Hepatocyte (in vitro differentiated cells): ENCODE results near the gene NDUFA7. TPM values are rescaled to one million over a fixed set of nuclear protein-coding genes. Genes with fewer than 3 reads are reported as not detected.
A peak's percentile ranks its signal among the peaks of the same experiment; 100 is the strongest.

Source experiments
- DNase-seq: peaks from one replicate; pipeline ENCODE4 v3.0.0-alpha.2; 2016; ENCODE audit warnings: low spot score
- H2AFZ ChIP-seq: fragments of 200-600 bp; sonication (generic); 2 replicates; pipeline ENCODE4 v1.6.0; 2016; ENCODE audit warnings: antibody characterized with exemption, mild to moderate bottlenecking
- H3K27ac ChIP-seq: fragments of 200-600 bp; sonication (generic); 2 replicates; pipeline ENCODE4 v1.5.1; 2016; ENCODE audit warnings: mild to moderate bottlenecking
- H3K27me3 ChIP-seq: fragments of 200-600 bp; sonication (generic); 2 replicates; pipeline ENCODE4 v1.6.1; 2016
- H3K36me3 ChIP-seq: fragments of 200-600 bp; sonication (generic); replicated peaks from 2 replicates; pipeline ENCODE4 v1.5.1; 2016; ENCODE audit warnings: low read depth; ENCODE audit not compliant: insufficient read depth
- H3K4me1 ChIP-seq: fragments of 200-600 bp; sonication (generic); 2 replicates; pipeline ENCODE4 v1.5.1; 2016; ENCODE audit warnings: mild to moderate bottlenecking, moderate library complexity; ENCODE audit not compliant: insufficient read depth
- H3K4me2 ChIP-seq: fragments of 200-600 bp; sonication (generic); 2 replicates; pipeline ENCODE4 v1.6.0; 2016
- H3K4me3 ChIP-seq: fragments of 200-600 bp; sonication (generic); 2 replicates; pipeline ENCODE4 v1.5.1; 2016; ENCODE audit warnings: mild to moderate bottlenecking
- H3K79me2 ChIP-seq: fragments of 200-600 bp; sonication (generic); 2 replicates; pipeline ENCODE4 v1.6.0; 2017; ENCODE audit warnings: mild to moderate bottlenecking
- H3K9me2 ChIP-seq: fragments of 200-600 bp; sonication (generic); replicated peaks from 2 replicates; pipeline ENCODE4 v1.6.0; 2017; ENCODE audit warnings: mild to moderate bottlenecking; ENCODE audit not compliant: insufficient read depth
- H3K9me3 ChIP-seq: fragments of 200-600 bp; sonication (generic); 2 replicates; pipeline ENCODE4 v1.5.1; 2016; ENCODE audit warnings: low read depth, mild to moderate bottlenecking
- H4K20me1 ChIP-seq: fragments of 200-600 bp; sonication (generic); 2 replicates; pipeline ENCODE4 v1.6.0; 2016; ENCODE audit warnings: mild to moderate bottlenecking; ENCODE audit not compliant: insufficient read depth, poor library complexity, severe bottlenecking
- EZH2 ChIP-seq: fragments of 200-600 bp; sonication (generic); IDR thresholded peaks from 2 replicates; pipeline ENCODE4 v1.6.1; 2016; ENCODE audit warnings: antibody characterized with exemption, mild to moderate bottlenecking, borderline replicate concordance
- EZH2phosphoT487 ChIP-seq: fragments of 200-600 bp; sonication (generic); IDR thresholded peaks from one replicate; pipeline ENCODE4 v1.6.1; 2018; ENCODE audit warnings: antibody characterized with exemption, mild to moderate bottlenecking, low read depth, moderate library complexity; ENCODE audit not compliant: unreplicated experiment, severe bottlenecking
- WGBS: methylation state at CpG from one replicate; pipeline ENCODE4 v1.1.6; 2016; ENCODE audit warnings: low lambda C conversion rate; ENCODE audit errors: missing lambda C conversion rate; 5-methylcytosine and 5-hydroxymethylcytosine counted together
- polyA plus RNA-seq: library from polyadenylated mRNA; unstranded; fragments of >200 nt; fragmentation: Nextera tagmentation; extraction: Ambion mirVana; gene quantifications from 2 replicates; pipeline ENCODE4 v1.2.1, GENCODE V29; 2016
- total RNA-seq: library from RNA; depleted of rRNA; stranded (reverse); fragments of >200 nt; gene quantifications from 2 replicates; pipeline ENCODE4 v1.2.3, GENCODE V29; 2014
- TF ChIP-seq, protein P1 (sequence below): fragments of 200-600 bp; sonication (generic); IDR thresholded peaks from 2 replicates; pipeline ENCODE4 v1.5.1; 2016; ENCODE audit warnings: antibody characterized with exemption, mild to moderate bottlenecking; ENCODE audit not compliant: poor library complexity

Gene NDUFA7
- total and polyA plus RNA-seq, 2 experiments from 2014 or later, result 34.4 to 115 TPM

DNA sequence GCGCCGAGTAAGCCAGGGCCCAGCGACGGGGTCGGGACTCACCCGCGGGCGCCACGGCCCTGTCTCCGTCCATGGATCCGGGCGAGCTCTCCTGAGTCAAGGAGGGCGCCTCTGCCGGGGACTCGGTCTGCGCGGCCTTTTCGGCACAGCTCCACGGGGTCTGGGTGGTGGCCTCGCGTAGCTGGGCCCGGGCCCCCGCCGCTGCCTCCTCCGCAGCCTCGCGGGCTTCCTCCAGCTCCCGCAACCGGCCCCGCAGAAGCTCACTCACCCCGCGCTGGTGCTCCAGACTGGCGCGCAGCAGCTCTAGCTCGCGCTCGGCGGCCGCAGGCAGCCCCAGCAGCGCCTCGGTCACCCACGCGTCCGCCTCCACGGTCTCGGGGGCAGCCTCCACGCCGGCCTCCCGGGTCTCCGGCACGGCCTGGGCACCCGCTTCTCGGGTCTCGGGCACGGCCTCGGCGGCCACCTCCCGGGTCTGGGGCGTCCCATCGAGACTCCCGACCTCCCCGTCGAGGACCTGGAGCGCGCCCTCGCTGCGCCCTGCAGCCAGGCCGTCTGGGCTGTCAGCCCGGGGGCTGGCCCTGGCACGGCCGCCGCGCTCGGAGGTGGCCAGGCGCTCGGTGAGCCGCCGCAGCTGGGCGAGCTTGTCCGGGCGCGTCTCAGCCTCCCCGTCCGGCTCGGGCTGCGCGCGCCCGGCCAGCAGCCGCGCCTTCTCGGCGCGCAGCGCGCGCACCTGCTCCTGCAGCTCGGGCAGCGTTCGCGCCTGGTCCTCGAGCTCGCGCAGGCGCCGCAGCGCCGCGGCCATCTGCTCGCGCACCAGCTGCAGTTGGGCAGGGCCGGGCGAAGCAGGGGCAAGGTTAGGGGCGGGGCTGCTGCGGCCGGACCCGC is 13.5 kb upstream of the NDUFA7 start:
- peak overlapping the region; percentile 72 for H3K4me2 ChIP-seq
- no peaks in the 10 kb centered on the region for H3K9me3 ChIP-seq
- no peak overlapping the region for H3K4me3 ChIP-seq
- H4K20me1 ChIP-seq, result no peaks in the 10 kb centered on the region
- WGBS, result 8% methylated on average over 93 of the region's 117 CpGs
- H3K79me2 ChIP-seq, result no peaks in the 10 kb centered on the region
- no peaks in the 10 kb centered on the region for H3K36me3 ChIP-seq
- H3K27me3 ChIP-seq, result peaks cover 37% of the 10 kb centered on the region
- H2AFZ ChIP-seq, result no peak overlapping the region
- DNase-seq, result peak; percentile 83
- peaks cover 10% of the 10 kb centered on the region for H3K4me1 ChIP-seq
- no peaks in the 10 kb centered on the region for H3K9me2 ChIP-seq
- H3K27ac ChIP-seq, result no peak overlapping the region
- TF ChIP-seq, protein P1, sequence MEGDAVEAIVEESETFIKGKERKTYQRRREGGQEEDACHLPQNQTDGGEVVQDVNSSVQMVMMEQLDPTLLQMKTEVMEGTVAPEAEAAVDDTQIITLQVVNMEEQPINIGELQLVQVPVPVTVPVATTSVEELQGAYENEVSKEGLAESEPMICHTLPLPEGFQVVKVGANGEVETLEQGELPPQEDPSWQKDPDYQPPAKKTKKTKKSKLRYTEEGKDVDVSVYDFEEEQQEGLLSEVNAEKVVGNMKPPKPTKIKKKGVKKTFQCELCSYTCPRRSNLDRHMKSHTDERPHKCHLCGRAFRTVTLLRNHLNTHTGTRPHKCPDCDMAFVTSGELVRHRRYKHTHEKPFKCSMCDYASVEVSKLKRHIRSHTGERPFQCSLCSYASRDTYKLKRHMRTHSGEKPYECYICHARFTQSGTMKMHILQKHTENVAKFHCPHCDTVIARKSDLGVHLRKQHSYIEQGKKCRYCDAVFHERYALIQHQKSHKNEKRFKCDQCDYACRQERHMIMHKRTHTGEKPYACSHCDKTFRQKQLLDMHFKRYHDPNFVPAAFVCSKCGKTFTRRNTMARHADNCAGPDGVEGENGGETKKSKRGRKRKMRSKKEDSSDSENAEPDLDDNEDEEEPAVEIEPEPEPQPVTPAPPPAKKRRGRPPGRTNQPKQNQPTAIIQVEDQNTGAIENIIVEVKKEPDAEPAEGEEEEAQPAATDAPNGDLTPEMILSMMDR, result no peak
- TF ChIP-seq EZH2, result no peak

DNA sequence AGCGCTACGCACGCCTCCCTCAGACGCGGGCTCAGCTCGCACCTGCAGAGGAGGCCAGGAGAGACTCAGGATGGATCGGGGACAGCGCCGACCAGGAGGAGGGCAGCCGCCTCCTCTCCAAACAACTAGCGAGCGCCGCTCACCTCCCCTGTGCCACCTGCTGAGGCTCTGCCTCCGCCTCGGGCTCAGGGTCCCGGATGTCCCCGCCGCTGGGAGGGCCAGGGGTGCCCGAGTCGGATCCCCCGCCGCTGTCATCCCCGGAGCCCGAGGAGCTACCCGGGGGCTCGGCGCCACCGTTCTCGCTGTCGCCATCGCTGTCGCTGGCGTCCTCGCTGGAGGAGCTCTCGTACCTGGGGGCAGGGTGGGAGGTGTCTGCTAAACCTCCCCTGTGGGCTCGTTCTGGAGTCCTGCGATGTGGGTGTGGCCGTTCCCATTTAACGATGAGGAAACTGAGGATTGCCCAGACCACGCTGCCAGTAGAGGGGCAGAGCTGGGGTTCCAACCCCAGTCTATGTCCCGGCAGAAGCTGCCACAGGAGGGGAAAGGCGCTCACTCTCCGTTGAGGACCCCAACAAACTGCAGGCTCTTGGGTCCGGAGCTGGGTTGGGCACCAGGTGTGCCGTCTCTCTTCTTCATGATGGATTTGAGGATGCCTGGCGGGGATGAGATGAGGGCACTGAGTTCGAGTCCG is 12.7 kb upstream of the NDUFA7 start:
- WGBS, result 14% methylated on average over 41 of the region's 48 CpGs
- H4K20me1 ChIP-seq, result no peaks in the 10 kb centered on the region
- H3K36me3 ChIP-seq, result no peaks in the 10 kb centered on the region
- TF ChIP-seq EZH2 (no peak), EZH2phosphoT487 (no peak)
- TF ChIP-seq, protein P1, result no peak
- H3K9me3 ChIP-seq, result no peaks in the 10 kb centered on the region
- no peak overlapping the region for H2AFZ ChIP-seq
- H3K4me2 ChIP-seq, result peak overlapping the region; percentile 72
- no peak overlapping the region for H3K27ac ChIP-seq
- no peaks in the 10 kb centered on the region for H3K9me2 ChIP-seq
- DNase-seq, result no peak
- no peak overlapping the region for H3K4me3 ChIP-seq
- H3K27me3 ChIP-seq, result peaks cover 34% of the 10 kb centered on the region
- H3K79me2 ChIP-seq, result no peaks in the 10 kb centered on the region
- H3K4me1 ChIP-seq, result peaks cover 10% of the 10 kb centered on the region

DNA sequence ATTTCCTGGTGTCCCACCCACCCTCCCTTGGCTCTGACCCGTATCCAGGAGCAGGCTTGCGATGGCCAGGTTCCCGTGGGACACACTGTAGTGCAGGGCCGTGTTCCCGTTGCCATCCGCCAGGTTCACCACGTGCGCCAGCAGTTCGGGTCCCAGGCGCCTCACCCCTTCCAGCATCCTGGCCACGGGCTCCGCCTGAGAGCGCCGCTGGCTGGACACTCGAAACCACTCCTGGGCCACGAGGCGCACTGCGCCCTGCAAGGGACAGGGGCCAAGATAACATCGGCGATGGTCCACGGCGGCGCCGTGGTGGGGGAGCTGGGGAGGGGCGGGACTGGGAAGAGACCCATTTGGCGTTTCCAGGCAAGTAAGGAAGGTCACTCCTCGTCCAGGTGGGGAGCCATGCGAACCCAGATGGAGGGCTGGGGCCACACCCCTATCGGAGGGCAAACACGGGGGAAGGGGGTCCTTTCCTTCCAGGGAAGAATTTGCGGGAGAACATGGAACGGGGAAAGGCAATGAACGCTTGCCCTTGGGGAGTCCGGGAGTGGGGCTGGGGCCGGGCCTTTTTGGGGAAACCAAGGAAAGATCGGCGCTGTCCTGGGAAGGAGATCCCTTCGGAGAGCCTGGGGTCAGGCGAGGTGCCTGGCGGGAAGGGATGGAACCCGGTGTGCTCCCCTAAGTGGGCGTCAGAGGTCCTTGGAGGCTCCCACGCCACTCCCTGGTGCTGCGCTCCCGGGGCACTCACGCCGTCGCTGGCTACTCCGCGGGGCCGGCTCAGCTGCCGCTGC is 12.0 kb upstream of the NDUFA7 start:
- Histone ChIP-seq H2AFZ (no peak overlapping the region), H3K9me2 (no peaks in the 10 kb centered on the region), H3K79me2 (no peaks in the 10 kb centered on the region), H3K4me1 (peaks cover 10% of the 10 kb centered on the region), H4K20me1 (no peaks in the 10 kb centered on the region), H3K36me3 (no peaks in the 10 kb centered on the region), H3K4me2 (peak overlapping the region; percentile 72), H3K27ac (no peak overlapping the region), H3K27me3 (peaks cover 32% of the 10 kb centered on the region), H3K4me3 (no peak overlapping the region), H3K9me3 (no peaks in the 10 kb centered on the region)
- 28% methylated on average over 43 of the region's 52 CpGs for WGBS
- TF ChIP-seq EZH2 (peak; percentile 34), EZH2phosphoT487 (no peak)
- TF ChIP-seq, protein P1, result no peak
- DNase-seq, result no peak
